Activated CD4-positive, alpha-beta T cell treated with anti-CD3 and anti-CD28 coated beads, Interleukin-2, Interleukin-4, amounts not matched to agents 100 ng/mL and 50 ng/mL, durations not matched to agents 16 hours and 8 hours (primary cell): ENCODE data around the gene ATF6.

ENCODE experiments used
- DNase-seq: peaks from one replicate; pipeline ENCODE4 v3.0.0-alpha.2; 2020; ENCODE audit warnings: low spot score

Gene ATF6

DNA sequence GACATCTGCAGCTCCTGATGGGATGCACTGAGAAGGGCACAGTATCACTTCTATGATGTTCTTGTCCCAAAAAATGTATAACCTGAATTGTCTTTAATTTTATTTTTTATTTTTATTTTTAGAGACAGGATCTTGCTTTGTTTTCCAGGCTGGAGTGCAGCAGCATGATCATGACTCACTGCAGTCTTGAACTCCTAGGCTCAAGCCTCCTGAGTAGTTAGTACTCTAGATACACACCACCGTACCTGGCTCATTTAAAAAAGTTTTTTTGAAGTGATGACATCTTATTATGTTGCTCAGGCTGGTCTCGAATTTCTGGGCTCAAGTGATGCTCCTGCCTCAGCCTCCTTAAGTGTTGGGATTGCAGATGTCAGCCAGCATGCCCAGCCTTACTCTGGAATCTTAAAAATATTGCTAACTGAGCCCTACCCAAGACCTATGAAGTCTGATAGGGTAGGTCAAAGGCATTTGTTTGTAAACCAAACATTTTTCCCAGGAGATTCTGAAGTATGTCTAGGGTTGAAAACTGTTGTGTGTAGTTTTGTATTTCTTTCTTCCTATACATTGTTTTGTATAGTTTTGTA lies 68.9 kb downstream of the ATF6 start:
- DNase-seq: no peak

DNA sequence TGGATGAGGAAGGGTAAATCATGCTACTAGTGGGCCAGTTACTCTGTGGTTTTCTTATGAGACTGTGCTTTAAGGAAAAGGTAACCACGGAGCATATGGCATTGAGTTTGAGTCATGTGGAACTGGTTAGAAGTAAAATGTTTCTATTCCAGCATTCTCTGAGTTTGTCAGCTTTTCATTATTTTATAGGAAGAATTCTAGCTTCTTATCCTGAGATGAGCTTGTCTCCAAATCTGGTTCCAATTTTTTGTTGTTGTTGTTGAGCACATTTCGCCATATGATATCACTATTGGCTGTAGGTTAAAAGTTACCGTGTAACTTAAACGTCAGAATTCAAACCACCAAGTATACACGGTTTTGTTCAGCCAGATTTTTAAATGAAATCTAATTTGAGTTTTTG lies 69.9 kb downstream of the ATF6 start:
- DNase-seq: no peak

DNA sequence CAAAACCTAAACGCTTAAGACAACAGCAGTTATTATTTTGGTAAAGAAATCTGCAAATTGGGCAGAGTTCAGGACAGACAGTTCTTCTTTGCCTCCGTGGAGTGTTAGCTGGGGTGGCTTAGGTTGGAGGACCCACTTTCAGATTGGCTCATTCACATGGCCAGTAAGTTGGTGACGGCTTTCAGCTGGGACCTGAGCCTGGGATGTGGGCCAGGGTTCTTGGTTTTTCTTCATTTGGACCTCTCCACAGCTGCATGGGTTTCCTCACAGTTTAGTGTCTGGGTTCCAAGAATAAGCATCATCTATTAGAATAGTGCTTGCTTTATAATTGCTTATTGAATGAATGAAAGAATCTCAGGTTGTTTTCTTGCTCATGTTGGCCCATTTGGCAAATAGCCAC lies 72.2 kb downstream of the ATF6 start:
- no peak for DNase-seq

DNA sequence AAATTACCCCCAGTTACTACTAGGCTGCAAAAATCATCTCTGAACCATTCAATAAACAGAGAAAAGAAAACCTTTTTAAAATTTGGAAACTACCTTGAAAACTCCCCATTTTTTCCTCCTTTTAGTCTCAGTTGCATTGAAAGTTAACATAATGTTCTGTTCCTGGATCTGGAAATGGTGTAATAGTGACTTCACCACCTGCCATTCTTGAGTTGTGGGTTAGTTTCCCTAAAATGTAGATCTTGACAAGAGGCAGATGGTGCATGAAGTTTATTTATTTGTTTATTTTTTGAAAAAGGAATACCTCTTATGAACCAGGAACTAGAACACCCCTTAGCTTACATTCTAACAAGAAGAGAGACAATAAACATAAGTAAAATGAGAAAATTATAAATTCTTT lies 72.8 kb downstream of the ATF6 start:
- DNase-seq: no peak

DNA sequence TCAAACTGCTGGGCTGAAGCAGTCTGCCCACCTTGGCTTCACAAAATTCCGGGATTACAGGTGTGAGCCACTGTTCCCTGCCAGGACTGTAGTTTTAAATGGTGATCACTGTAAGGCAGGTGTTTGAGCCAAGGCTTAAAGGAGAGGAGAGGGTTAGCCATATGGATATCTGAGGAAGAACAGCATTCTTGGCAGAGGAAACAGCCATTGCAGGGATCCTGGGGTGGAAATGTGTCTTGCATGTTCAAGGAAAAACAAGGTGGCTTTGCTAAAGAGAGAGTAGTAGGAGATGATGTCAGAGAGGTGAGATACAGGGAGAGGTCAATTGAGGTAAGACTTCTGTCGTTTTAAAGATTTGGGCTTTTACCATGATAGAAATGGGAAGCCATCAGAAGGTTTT lies 73.5 kb downstream of the ATF6 start:
- no peak for DNase-seq

DNA sequence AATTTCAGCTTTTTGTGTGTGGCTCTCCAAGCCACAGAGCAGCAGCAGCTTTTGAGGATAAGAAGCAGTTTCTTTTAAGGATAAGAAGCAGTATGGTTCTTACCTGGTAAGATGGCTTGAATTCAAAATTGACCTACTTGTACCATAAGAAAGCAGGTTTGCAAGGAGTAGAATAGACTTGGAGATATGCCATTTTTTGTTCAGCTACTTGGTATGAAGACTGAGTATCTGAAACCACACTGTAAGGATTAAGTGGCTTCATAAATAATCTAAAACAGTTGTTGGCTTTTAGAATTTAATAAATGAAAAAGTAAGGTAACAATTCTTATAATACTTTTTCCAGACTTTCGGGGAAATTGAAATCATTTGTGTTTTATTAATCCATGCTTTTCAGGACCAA lies 74.2 kb downstream of the ATF6 start:
- DNase-seq: no peak

DNA sequence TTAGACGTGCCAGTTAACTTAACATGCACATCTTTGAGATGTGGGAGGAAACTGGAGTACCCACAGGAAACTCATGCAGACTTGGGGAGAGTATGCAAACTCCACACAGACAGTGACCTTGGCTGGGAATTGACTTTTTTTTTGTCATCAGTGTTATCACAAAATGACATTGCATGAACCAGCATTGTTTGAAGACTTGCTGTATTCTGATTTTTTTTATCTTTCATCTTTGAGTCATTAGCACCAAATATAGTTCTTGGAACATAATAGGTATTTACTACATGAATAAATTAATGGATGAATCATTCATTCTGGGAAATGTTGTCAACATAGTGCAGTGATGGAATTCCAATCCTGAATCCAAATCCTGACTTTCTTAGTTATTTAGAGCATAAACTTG lies 77.0 kb downstream of the ATF6 start:
- no peak for DNase-seq

DNA sequence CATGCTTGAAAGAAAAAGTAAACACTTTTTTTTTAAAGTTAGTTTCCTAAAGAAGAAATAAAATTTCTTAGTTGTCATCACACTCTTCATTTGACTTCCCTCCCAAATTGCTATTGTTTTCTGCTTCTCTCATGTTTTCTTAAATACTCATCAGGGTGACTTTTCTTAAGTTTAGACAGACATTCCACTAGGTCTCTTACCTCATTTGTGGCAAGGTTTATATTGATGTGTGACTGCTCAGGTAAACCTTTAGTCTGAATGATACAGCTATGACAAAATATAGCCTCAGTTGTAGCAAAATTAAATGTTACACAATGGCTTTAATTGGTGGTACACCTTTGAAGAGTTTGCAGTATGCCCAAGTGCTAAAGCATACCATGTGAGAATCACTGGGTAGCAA lies 78.6 kb downstream of the ATF6 start:
- DNase-seq: no peak

DNA sequence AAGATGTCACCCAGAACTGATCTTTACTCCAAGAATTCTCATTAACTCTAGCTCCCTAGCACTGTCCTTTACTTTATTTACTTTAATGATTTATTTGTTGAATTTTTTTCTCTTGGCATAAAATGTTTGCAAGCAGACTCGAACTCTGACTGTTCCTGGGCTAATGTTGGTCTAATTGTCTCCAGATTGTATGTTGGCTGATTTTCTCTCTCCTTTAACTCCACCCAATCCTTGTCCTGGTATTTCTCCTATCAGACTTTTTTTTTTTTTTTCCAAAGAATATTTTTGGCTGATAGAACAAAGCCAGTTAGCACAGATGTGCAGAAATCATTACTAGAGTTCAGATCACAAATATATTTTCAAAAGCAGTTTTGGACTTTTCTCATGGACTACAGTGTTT lies 82.6 kb downstream of the ATF6 start:
- DNase-seq: no peak

DNA sequence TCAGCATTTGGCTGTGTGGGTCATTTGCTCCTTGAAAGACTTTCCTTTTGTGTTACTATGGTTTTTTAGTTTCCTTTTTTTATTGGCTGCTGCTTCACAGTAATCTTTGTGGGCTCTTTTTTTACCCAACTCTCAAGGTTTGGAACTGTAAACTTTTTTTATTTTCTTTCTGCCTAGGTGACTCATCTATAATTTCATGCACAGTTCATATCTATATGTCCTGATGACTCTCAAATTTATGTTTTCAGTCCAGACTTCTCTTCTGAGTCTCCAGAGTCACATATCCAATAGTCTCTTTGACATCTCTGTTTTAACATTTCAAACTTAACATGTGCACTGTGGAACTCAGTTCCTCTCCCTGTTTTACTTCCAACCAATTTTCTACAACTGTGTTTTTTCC lies 83.4 kb downstream of the ATF6 start:
- peak; percentile 16 for DNase-seq

DNA sequence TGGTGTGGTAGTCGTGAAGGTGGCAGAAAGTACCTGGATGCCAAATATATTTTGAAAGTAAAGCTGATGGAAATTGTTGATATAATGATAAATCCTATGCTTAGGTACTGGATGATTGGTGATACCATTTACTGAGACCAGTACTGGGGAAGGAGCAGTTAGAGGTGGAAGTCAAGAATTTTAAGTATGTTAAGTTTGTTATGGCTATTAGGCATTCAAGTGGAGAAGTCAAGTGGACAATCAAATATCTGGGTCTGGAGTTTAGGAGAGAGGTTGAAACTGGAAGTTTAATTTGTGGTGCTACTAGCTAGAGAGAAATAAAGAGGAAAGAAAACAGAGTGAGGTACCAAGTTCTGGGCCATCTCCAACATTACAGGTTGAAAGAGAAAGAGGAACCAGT lies 89.1 kb downstream of the ATF6 start:
- no peak for DNase-seq

DNA sequence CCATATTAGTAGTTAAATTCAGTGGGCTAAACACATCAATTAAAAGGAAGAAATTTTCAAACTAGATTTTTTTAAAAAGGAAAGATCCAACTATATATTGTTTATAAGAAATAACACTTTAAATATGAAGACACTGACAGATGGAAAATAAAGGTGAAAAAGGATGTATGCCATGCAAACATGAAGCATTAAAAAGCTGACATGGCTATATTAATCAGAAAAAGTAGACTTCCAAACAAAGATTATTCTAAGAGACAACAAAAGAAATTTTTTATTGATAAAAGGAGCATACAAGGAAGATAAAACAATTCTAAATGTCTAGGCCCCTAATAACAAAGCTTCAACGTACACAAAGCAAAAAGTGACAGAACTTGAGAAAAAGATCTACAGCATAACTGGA lies 92.2 kb downstream of the ATF6 start:
- no peak for DNase-seq

DNA sequence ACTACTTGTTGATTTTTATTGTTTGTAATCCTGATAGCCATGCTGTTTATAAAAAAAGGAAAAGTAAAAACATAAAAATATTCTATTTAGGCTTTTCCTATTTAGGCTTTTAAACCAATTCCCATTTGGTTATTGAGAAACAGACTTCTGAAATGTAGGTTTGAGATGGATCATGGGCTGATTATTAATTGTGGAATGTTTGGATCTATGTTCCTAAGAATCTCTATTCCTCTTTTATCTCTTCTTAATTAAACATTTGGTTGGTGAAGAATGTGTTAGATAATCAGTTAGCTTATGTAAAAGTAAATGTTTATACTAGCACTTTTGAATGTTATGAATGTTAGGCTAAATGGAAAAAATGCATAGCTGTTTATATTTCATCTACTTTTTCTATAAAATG lies 97.4 kb downstream of the ATF6 start:
- no peak for DNase-seq

DNA sequence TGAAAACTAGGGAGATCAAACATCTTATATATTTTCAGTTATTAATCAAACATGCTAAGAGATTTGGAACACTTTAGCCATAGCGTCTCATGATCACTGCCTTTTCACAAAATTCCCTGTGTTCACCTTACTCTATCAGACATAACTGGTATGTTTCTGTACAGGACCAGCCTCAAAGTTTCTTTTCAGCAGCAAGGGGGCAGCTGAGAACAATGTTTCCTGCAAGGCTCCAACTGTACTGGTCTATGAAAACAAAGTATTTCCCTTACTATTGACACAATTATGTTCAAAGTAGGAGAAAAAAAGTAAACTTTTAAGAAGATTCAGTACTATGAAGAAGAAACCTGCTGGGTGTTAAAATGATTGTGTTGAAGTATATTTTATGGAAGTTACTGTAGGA lies 98.5 kb downstream of the ATF6 start:
- no peak for DNase-seq

DNA sequence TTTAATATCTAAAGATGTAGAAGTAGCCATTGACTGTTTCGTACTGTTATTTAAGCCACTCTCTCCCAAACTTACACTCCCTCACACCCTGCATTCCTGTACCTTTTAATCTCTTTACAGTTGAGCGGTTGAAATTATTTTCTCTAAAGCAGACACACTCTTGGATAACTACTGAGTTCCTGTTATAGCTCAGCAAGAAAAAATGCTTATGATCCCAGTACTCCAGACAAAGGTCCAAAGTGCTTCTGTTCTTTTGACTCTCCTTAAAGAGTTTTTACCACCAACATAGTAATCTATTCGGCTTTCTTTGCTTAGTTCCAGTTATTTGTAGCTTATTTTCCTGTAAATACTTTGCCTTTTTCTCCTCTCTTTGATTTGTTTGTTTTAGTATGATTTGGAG lies 100.1 kb downstream of the ATF6 start:
- no peak for DNase-seq

DNA sequence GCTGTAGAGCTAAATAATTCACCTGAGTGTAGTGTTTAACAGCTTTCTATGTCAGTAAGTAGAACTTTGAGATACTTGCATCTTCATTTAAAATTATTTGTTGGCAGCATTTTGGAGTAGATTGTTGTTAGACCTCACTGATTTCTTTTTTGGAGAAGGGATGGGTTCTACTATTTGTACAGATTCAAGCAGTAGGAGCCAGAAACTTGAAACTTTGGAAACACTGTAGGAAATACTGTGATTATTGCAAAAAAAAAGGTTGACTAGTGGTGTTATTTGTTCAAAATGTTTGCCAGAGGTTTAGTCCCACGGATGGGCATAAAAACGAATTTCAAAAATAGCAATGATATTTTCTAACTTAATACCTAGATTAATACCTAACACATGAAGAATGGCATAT lies 102.7 kb downstream of the ATF6 start:
- DNase-seq: no peak

DNA sequence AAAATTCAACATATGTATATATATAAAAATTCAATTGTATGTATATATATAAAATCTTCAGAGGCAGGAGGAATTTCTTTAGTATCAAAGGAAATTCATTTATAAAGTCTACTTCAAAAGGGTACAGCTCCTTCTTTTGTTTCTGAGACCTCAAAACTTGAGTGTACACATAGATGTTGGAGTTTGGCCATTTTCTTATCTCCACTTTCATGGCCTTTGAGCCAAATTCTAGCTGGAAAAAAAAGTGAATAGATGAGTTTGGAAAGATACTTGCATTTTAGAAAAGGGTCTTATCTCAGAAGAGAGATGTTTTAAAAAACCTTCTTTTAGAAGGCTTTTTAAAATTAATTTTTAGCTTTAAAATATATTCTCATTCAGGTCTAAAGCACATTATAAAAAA lies 103.2 kb downstream of the ATF6 start:
- DNase-seq: no peak

DNA sequence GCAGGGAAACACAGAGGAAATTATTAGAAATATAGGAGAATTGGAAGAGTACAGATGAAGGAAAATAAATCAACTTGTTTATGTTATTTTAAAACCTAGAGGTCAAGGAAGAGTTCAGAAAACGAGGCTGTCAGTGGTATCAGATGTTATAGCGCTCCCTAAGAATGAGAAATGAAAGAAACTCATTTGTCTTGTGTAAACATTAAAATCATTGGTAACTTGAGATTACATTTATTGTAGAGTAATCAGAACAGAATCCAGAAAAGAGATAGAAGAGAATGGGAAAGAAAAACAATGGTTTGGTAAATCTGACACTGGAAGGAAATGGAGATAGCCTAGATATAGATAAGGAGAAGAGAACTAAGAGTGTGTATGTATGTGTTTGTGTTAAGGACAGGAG lies 106.4 kb downstream of the ATF6 start:
- DNase-seq: no peak

DNA sequence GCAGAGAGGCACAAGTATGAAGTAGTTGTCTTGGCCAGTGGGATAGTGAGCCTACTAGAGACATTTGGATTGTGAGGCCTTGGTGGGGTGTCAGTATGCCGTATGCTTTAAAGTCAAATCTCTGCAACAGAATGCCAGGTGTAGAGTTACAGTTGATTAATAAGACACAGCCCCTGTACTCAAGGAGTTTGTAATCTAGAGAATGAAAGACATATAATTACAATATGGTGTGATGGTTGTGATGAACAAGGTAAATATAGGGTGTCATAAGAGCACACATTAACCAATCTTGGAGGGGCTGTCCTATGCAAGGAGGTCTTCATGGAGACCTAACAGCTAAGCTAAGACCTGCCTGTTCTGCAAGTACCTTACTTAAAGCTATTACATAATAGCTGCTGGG lies 113.1 kb downstream of the ATF6 start:
- DNase-seq: no peak

DNA sequence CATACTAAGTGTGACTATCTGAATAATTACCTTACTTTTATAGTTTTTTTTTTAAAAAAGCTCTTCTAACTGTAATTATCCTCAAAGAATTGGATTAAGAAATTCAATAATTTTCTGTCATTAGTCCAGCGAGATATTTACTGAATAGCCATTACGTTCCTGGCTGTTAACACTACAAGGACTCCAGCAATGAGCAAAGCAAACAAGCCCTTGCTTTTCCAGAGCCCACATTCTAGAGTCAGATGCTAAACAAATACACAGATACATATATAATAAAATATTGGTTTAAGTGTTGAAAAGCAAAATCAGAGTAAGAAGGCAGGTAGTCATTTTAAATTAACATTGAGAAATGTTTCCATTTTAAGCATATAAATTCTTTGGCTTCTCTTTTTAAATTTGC lies 118.4 kb downstream of the ATF6 start:
- DNase-seq: no peak

DNA sequence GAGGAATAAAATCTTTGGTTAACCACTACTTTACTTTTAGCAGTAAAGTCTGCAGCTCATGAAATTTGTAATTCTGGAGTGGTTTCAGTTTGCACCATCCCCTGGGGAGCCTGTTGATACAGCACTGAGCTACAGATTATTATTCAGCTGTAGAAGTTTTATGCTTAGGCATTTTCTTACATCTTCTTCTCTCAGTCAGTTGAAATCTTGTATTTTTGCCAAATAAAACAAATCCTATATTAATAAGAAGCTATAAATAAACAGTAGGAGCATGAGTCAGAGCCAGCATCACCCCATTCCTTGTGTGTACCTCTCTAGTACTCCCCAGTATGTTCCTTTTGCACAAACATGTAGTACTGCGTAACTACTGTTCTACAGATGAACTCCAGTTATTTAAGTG lies 118.9 kb downstream of the ATF6 start:
- no peak for DNase-seq

DNA sequence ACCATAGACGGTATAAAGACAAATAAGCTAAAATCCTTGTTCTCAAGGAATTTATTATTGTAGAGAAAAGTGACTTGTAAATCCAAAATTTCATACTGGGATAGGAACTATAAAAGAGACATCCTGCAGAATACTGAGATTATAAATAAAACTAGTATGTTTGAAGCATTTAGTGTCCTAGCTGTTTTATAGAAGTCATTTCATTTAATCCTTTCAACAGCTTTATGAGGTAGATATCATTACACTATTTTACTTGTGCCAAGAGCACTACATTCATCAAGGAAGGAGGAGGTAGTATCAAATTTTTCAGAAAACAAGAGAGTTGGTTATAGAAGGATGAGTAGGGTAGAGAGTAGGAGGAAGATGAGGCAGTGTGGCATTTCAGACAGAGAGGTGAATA lies 119.6 kb downstream of the ATF6 start:
- no peak for DNase-seq

DNA sequence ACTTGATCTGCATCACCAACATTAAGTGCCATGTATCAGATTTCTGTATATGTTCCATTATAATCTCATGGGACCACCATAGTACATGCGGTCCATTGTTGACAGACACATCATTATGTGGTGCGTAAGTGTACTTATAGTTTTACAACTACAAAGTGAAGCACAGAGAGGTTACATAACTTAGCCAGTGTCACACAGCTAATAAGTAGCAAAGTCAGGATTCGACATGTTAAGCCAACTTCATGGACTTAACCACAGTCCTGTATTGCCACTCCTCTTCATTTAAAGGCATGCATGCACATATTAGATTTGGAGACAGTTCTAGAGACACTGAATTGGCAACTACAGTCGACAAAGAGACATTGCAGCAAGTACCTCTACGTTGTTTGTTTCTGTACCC lies 120.5 kb downstream of the ATF6 start:
- no peak for DNase-seq

DNA sequence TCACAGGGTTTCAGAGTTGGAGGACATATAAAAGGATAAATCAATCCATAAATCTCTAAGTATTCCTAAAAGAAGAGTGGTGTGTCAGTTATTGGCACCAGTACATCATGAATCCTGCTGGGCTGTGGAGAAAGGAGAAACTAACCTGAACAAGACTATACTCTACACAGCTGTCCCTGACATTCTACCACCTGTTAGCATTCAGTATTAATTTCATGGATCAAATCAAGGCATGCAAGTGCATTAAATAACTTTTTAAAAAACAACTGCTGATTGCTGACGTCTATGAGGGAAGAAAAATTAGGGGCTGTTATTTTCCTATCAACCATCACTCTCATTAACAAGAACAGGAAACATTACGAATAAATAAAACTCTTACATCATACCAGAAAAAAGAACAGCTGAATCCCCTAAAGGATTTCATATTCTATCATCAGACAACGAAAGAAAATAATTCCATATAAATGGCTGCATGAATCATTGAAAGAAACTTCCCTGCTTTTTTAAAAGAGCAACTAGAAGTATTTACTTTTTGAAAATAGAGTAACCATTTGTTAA lies 121.7 kb downstream of the ATF6 start:
- no peak for DNase-seq

DNA sequence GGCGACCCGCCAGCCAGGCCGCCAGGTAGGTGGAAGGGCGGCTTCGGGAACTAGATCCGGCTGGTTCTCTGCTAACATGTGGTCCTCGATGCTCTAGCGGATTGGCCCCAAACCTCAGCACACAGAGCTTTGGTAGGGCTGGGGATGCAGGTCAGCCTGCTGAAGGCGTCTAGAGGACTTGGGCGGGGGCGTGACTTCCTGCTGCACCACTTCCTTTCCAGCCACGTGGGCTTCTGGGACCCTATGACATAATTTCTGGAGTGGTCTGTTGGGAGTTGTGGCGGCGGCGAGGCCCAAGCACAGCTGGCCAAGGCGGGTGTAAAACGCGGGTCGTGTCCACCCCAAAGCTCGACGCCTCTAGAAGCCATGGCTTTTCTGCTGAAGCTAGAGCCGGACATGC lies 124.5 kb downstream of the ATF6 start:
- no peak for DNase-seq
